ENCODE results near the gene EDEM3. TPM values are rescaled to one million over a fixed set of nuclear protein-coding genes. Genes with fewer than 3 reads are reported as not detected.
"Not testable (repeated sequence)": the region's sequence is repeated elsewhere in the genome, so short reads cannot be mapped to it uniquely, and the experiment has no call there.

Gene EDEM3
- polyA plus RNA-seq, 4 donors: 9.7 to 40.6 (median 13.8) TPM

DNA sequence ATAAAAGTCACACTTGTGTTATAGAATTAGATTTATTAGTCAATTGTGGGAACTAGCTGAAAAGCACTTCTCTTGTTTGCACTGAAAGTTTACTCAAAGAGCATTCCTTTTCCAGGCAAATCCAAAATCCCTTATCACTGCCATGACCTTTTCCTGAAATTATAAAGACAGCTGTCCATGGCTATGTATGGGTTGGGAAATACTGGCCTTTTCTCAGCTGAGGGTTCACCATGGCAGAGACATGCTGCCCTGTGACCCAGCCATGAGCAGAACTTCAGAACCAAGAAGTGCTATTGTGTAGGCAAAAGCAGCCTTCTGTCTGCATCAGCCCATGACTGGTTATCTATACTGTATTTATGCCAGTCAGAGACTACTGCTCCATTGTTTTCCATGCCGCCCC, 9.8 kb upstream of the EDEM3 start:
- H3K27me3 ChIP-seq (ENCODE audit: control insufficient read depth in 3 of 3, insufficient read depth in 3 of 3, low read length in 3 of 3): no peaks in the 10 kb centered on the region
- no peak for FAIRE-seq
- H3K27ac ChIP-seq (ENCODE audit: low read depth in 1 of 3, low read length in 2 of 3): no peak overlapping the region
- DNase-seq: no peak
- WGBS, 3 donors: 93 to 97% (median 96%) methylated on average over 1 of the region's 1 CpG
- no peak overlapping the region for H3K4me3 ChIP-seq (ENCODE audit: low read depth in 1 of 3, low read length in 3 of 3)
- no peaks in the 10 kb centered on the region for H3K36me3 ChIP-seq (ENCODE audit: control insufficient read depth in 3 of 3, insufficient read depth in 2 of 3, low read depth in 1 of 3, low read length in 3 of 3)
- H3K9me3 ChIP-seq (ENCODE audit: control insufficient read depth in 2 of 2, insufficient read depth in 1 of 2, low read depth in 1 of 2, low read length in 1 of 2): peaks cover 0 to 4% of the 10 kb centered on the region in 2 donors
- H3K4me1 ChIP-seq (ENCODE audit: control insufficient read depth in 3 of 3, insufficient read depth in 2 of 3, low read depth in 1 of 3, low read length in 2 of 3): no peaks in the 10 kb centered on the region

DNA sequence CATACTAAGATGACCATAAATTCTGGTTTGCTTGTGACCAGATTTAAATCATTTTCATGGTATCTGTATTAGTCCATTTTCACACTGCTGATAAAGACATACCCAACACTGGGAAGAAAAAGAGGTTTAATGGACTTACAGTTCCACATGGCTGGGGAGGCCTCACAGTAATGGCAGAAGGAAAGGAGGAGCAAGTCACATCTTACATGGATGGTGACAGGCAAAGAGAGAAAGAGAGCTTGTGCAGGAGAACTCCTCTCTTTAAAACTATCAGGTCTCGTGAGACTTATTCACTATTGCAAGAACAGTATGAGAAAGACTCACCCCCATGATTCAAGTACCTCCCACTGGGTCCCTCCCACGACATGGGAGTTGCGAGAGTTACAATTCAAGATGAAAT, 8.9 kb upstream of the EDEM3 start:
- H3K4me3 ChIP-seq (ENCODE audit: low read depth in 1 of 3, low read length in 3 of 3); FAIRE-seq; H3K36me3 ChIP-seq (ENCODE audit: control insufficient read depth in 3 of 3, insufficient read depth in 2 of 3, low read depth in 1 of 3, low read length in 3 of 3); H3K27me3 ChIP-seq (ENCODE audit: control insufficient read depth in 3 of 3, insufficient read depth in 3 of 3, low read length in 3 of 3); H3K4me1 ChIP-seq (ENCODE audit: control insufficient read depth in 3 of 3, insufficient read depth in 2 of 3, low read depth in 1 of 3, low read length in 2 of 3); H3K27ac ChIP-seq (ENCODE audit: low read depth in 1 of 3, low read length in 2 of 3); H3K9me3 ChIP-seq (ENCODE audit: control insufficient read depth in 2 of 2, insufficient read depth in 1 of 2, low read depth in 1 of 2, low read length in 1 of 2); DNase-seq: not testable (repeated sequence)
- WGBS, 3 donors: 91 to 96% (median 93%) methylated on average over 3 of the region's 3 CpGs

- no peak overlapping the region for H3K27ac ChIP-seq (ENCODE audit: low read depth in 1 of 3, low read length in 2 of 3)
- H3K36me3 ChIP-seq (ENCODE audit: control insufficient read depth in 3 of 3, insufficient read depth in 2 of 3, low read depth in 1 of 3, low read length in 3 of 3): no peaks in the 10 kb centered on the region
- H3K9me3 ChIP-seq (ENCODE audit: control insufficient read depth in 2 of 2, insufficient read depth in 1 of 2, low read depth in 1 of 2, low read length in 1 of 2): peaks cover 0 to 4% of the 10 kb centered on the region in 2 donors
- 76 to 86% (median 85%) methylated on average over 4 of the region's 4 CpGs for WGBS, 3 donors
- H3K4me1 ChIP-seq (ENCODE audit: control insufficient read depth in 3 of 3, insufficient read depth in 2 of 3, low read depth in 1 of 3, low read length in 2 of 3): no peaks in the 10 kb centered on the region
- DNase-seq (peak in 1 of 2 donors; percentile 10), FAIRE-seq (no peak)
- H3K4me3 ChIP-seq (ENCODE audit: low read depth in 1 of 3, low read length in 3 of 3): no peak overlapping the region
- H3K27me3 ChIP-seq (ENCODE audit: control insufficient read depth in 3 of 3, insufficient read depth in 3 of 3, low read length in 3 of 3): no peaks in the 10 kb centered on the region
Observed at GRCh38 chr1:184761969-184762485, 7.4 kb upstream of the EDEM3 start.

GRCh38 chr1:184759651-184760050, 5.0 kb upstream of the EDEM3 start:
- H3K27ac ChIP-seq (ENCODE audit: low read depth in 1 of 3, low read length in 2 of 3): no peak overlapping the region
- no peaks in the 10 kb centered on the region for H3K4me1 ChIP-seq (ENCODE audit: control insufficient read depth in 3 of 3, insufficient read depth in 2 of 3, low read depth in 1 of 3, low read length in 2 of 3)
- WGBS, 3 donors: 90 to 99% (median 92%) methylated on average over 4 of the region's 4 CpGs
- no peaks in the 10 kb centered on the region for H3K36me3 ChIP-seq (ENCODE audit: control insufficient read depth in 3 of 3, insufficient read depth in 2 of 3, low read depth in 1 of 3, low read length in 3 of 3)
- no peak for DNase-seq
- H3K9me3 ChIP-seq (ENCODE audit: control insufficient read depth in 2 of 2, insufficient read depth in 1 of 2, low read depth in 1 of 2, low read length in 1 of 2): peaks cover 0 to 4% of the 10 kb centered on the region in 2 donors
- no peak for FAIRE-seq
- no peaks in the 10 kb centered on the region for H3K27me3 ChIP-seq (ENCODE audit: control insufficient read depth in 3 of 3, insufficient read depth in 3 of 3, low read length in 3 of 3)
- H3K4me3 ChIP-seq (ENCODE audit: low read depth in 1 of 3, low read length in 3 of 3): no peak overlapping the region

DNA sequence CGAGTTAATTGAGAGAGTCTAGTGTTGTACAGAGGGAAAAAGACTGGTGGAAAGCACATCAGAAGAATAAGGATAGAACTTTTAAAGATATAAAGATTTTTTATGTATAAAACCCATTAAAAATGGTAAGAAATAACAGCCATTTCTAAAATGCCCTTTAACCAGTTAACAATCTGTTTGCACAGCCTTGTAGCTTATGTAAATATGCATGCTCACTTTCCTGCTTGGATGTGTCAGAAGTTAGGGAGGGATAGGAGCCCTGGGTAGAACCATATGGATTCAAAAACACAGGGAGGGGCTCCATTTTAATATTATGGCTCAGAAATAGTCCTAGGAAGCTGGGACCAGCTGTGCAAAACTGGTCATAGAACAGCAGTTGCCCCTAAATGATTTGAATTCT, 4.5 kb upstream of the EDEM3 start:
- 64 to 86% (median 73%) methylated on average over 1 of the region's 1 CpG for WGBS, 3 donors
- FAIRE-seq (no peak), DNase-seq (peak in 1 of 2 donors; percentile 32)
- H3K27me3 ChIP-seq (ENCODE audit: control insufficient read depth in 3 of 3, insufficient read depth in 3 of 3, low read length in 3 of 3): no peaks in the 10 kb centered on the region
- no peaks in the 10 kb centered on the region for H3K4me1 ChIP-seq (ENCODE audit: control insufficient read depth in 3 of 3, insufficient read depth in 2 of 3, low read depth in 1 of 3, low read length in 2 of 3)
- H3K9me3 ChIP-seq (ENCODE audit: control insufficient read depth in 2 of 2, insufficient read depth in 1 of 2, low read depth in 1 of 2, low read length in 1 of 2): peaks cover 0 to 4% of the 10 kb centered on the region in 2 donors
- H3K27ac ChIP-seq (ENCODE audit: low read depth in 1 of 3, low read length in 2 of 3): no peak overlapping the region
- no peak overlapping the region for H3K4me3 ChIP-seq (ENCODE audit: low read depth in 1 of 3, low read length in 3 of 3)
- no peaks in the 10 kb centered on the region for H3K36me3 ChIP-seq (ENCODE audit: control insufficient read depth in 3 of 3, insufficient read depth in 2 of 3, low read depth in 1 of 3, low read length in 3 of 3)

GRCh38 chr1:184757891-184758290, 3.2 kb upstream of the EDEM3 start:
- Histone ChIP-seq H3K4me1 (ENCODE audit: control insufficient read depth in 3 of 3, insufficient read depth in 2 of 3, low read depth in 1 of 3, low read length in 2 of 3) (no peaks in the 10 kb centered on the region), H3K36me3 (ENCODE audit: control insufficient read depth in 3 of 3, insufficient read depth in 2 of 3, low read depth in 1 of 3, low read length in 3 of 3) (no peaks in the 10 kb centered on the region), H3K9me3 (ENCODE audit: control insufficient read depth in 2 of 2, insufficient read depth in 1 of 2, low read depth in 1 of 2, low read length in 1 of 2) (no peaks in the 10 kb centered on the region), H3K4me3 (ENCODE audit: low read depth in 1 of 3, low read length in 3 of 3) (no peak overlapping the region), H3K27ac (ENCODE audit: low read depth in 1 of 3, low read length in 2 of 3) (no peak overlapping the region), H3K27me3 (ENCODE audit: control insufficient read depth in 3 of 3, insufficient read depth in 3 of 3, low read length in 3 of 3) (no peaks in the 10 kb centered on the region)
- FAIRE-seq: no peak
- no peak for DNase-seq

- no peak for FAIRE-seq
- no peaks in the 10 kb centered on the region for H3K36me3 ChIP-seq (ENCODE audit: control insufficient read depth in 3 of 3, insufficient read depth in 2 of 3, low read depth in 1 of 3, low read length in 3 of 3)
- H3K9me3 ChIP-seq (ENCODE audit: control insufficient read depth in 2 of 2, insufficient read depth in 1 of 2, low read depth in 1 of 2, low read length in 1 of 2): no peaks in the 10 kb centered on the region
- no peaks in the 10 kb centered on the region for H3K27me3 ChIP-seq (ENCODE audit: control insufficient read depth in 3 of 3, insufficient read depth in 3 of 3, low read length in 3 of 3)
- no peak overlapping the region for H3K27ac ChIP-seq (ENCODE audit: low read depth in 1 of 3, low read length in 2 of 3)
- peaks cover 0 to 3% (median 0%) of the 10 kb centered on the region in 3 donors for H3K4me1 ChIP-seq (ENCODE audit: control insufficient read depth in 3 of 3, insufficient read depth in 2 of 3, low read depth in 1 of 3, low read length in 2 of 3)
- DNase-seq: no peak
- WGBS, 3 donors: 89 to 98% (median 91%) methylated on average over 10 of the region's 10 CpGs
- H3K4me3 ChIP-seq (ENCODE audit: low read depth in 1 of 3, low read length in 3 of 3): no peak overlapping the region
Observed at GRCh38 chr1:184757406-184757805, 2.7 kb upstream of the EDEM3 start.

- Histone ChIP-seq H3K4me1 (ENCODE audit: control insufficient read depth in 3 of 3, insufficient read depth in 2 of 3, low read depth in 1 of 3, low read length in 2 of 3) (peaks cover 0 to 4% (median 3%) of the 10 kb centered on the region in 3 donors), H3K36me3 (ENCODE audit: control insufficient read depth in 3 of 3, insufficient read depth in 2 of 3, low read depth in 1 of 3, low read length in 3 of 3) (no peaks in the 10 kb centered on the region), H3K27me3 (ENCODE audit: control insufficient read depth in 3 of 3, insufficient read depth in 3 of 3, low read length in 3 of 3) (no peaks in the 10 kb centered on the region), H3K4me3 (ENCODE audit: low read depth in 1 of 3, low read length in 3 of 3) (peak overlapping the region; percentile 40 to 90 (median 56)), H3K27ac (ENCODE audit: low read depth in 1 of 3, low read length in 2 of 3) (peak overlapping the region; percentile 27 to 81 (median 70)), H3K9me3 (ENCODE audit: control insufficient read depth in 2 of 2, insufficient read depth in 1 of 2, low read depth in 1 of 2, low read length in 1 of 2) (no peaks in the 10 kb centered on the region)
- WGBS, 3 donors: 0 to 3% (median 2%) methylated on average over 26 to 27 of the region's 27 CpGs
- FAIRE-seq: no peak
- DNase-seq: peak; percentile 42 to 51
Observed at GRCh38 chr1:184755226-184756065, 788 bp upstream of the EDEM3 start.
